Hematopoietic multipotent progenitor cell treated with erythropoietin and hydrocortisone succinate and interleukin-3 and kit ligand, for 15 days (in vitro differentiated cells): ENCODE results near the gene TMC4.
"Not testable (repeated sequence)": the region's sequence is repeated elsewhere in the genome, so short reads cannot be mapped to it uniquely, and the experiment has no call there.

Source experiments
- DNase-seq: peaks from one replicate; pipeline ENCODE4 v3.0.0-alpha.2; 2015; ENCODE audit warnings: low spot score

The TMC4 gene

DNA sequence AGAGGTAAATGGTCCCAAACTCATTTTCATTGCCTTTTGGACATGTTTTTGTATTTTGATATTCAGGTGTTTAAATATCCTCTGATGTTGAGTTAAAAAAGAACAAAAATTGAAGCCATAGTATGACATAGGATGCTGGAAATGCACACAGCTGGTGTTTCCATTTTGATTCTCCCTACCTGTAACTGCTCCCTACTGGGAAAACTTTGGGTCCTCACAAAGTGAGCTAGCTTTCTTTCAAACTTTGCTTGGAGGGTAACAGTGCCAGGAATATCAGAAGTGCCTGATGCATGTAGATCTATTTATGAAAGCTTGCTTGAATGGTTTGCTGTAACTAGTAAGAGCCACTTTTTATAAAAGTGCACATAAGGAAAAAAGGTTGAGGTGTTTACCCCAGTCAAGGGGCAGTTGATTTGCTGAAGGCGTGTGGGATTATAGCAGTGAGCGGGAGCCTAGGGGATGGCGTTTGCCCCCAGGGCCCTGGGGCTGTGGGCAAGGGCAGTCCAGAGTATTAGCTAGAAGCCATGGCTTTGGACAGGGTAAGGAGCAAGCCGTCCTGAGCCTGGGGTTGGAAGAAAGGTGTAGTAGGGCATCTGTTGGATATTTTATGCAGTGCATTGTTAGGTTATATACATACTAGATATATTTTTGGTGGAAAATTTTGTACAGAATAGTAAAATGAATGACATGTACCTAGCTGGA is 32.0 kb upstream of the TMC4 start:
- no peak for DNase-seq

GRCh38 chr19:54203151-54203611 is 30.2 kb upstream of the TMC4 start:
- no peak for DNase-seq

- DNase-seq = no peak
These were observed 29.0 kb upstream of the TMC4 start for GRCh38 chr19:54201980-54202379.

DNA sequence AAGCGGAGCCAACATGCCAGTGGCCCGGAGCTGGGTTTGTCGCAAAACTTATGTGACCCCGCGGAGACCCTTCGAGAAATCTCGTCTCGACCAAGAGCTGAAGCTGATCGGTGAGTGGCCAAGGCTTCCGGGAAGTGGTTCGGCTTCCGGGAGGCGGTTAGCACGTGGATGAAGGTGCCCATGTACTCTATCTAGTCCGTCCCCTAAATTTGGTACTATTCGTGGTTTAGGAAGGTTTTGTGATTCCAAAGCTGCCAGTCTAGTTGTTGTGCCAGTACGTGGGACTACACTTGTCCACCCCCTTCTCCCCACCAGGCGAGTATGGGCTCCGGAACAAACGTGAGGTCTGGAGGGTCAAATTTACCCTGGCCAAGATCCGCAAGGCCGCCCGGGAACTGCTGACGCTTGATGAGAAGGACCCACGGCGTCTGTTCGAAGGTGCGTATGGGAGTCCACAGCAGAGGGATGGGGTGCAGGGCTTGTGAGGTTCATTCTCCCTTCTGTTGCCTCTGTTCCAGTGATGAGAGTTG is 28.3 kb upstream of the TMC4 start:
- DNase-seq = peak; percentile 26

- DNase-seq = no peak
These were observed 26.4 kb upstream of the TMC4 start for GRCh38 chr19:54199401-54199800.

GRCh38 chr19:54197121-54197520 is 24.2 kb upstream of the TMC4 start:
- no peak for DNase-seq

DNA sequence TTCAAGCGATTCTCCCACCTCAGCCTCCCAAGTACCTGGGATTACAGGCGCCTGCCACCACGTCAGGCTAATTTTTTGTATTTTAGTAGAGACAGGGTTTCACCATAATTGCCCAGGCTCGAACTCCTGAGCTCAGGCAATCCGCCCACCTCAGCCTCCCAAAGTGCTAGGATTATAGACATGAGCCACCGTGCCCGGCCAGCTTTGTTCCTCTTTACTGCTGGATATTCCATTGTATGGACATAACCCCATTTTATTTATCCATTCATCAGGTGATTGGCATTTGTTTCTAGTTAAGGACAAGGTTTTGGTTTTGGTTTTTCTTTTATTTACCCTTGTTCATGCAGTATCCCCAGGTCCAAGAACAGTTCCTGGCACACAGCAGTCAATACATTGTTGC is 23.6 kb upstream of the TMC4 start:
- DNase-seq = no peak

- DNase-seq = not testable (repeated sequence)
These were observed 21.5 kb upstream of the TMC4 start for GRCh38 chr19:54194463-54194862.

GRCh38 chr19:54193011-54193410 is 20.1 kb upstream of the TMC4 start:
- no peak for DNase-seq

DNA sequence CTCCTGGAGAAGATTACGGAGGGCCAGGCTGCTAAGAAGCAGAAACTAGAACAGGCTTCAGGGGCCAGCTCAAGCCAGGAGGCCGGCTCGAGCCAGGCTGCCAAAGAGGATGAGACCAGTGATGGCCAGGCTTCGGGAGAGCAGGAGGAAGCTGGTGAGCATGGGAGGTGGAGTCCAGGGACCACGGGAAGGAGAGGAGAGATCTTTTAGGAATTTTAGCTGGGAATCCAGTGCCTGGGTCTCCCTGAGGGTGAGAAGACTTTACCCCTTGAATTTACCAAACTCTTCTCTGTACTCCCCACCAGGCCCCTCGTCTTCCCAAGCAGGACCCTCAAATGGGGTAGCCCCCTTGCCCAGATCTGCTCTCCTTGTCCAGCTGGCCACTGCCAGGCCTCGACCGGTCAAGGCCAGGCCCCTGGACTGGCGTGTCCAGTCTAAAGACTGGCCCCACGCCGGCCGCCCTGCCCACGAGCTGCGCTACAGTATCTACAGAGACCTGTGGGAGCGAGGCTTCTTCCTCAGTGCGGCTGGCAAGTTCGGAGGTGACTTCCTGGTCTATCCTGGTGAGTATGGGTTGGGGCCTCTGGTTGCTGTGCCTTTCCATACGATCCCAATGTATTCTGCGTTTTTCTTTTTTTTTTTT is 19.0 kb upstream of the TMC4 start:
- DNase-seq = no peak

DNA sequence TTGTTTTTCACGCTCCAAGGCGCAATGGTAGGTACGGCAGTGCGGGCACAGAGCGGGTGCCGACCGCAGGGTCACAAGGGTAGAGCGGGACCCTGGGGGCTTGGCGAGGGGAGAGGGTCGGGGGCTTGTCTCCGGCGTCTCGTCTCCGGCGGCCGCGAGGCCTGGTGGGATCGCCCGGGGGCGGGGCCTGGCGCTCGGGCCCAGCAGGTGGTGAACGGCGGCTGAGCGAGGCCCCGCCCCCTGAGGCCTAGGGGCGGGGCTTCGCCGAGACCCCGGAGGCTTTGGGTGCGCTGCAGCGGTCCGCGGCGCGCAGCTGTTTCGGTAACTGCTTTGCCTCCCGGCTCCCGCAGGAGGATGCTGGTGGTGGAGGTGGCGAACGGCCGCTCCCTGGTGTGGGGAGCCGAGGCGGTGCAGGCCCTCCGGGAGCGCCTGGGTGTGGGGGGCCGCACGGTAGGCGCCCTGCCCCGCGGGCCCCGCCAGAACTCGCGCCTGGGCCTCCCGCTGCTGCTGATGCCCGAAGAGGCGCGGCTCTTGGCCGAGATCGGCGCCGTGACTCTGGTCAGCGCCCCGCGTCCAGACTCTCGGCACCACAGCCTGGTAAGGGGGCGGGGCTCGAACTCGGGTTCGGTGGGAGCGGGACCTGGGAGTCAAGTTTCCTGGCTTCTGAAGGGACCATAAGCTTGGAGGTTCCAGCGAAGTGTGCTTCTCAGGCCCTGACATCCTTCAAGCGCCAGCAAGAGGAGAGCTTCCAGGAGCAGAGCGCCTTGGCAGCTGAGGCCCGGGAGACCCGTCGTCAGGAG is 18.3 kb upstream of the TMC4 start, which contains the start of gene TSEN34:
TSEN34 (plus strand) TSS at position 298 of the 800 bp plus-strand sequence; CDS start at position 355, 57 bp downstream.
- DNase-seq = peak; percentile 89

DNA sequence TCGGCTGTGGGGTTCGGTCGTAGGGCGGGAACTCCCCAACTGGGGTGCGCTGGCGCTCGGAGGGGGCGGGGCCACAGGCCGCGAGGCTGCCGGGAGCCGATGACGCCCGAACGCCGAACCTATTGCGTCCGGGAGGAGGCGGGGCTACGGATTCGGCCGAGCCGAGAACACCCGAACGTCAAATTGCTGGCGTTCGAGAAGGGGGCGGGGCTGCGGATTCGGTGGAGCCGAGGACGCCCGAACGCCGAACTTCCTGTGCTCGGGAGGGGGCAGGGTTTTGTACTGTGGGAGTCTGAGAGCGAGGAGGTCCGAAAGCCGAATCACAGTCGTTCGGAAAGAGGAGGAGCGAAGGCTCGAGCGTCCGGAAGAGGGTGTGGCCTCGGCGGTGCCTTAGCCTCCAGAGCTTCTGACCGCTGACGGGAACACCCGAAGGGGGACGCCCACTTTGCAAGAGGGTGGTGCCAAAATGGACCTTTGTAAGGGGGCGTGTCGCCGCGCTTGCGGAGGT is 17.6 kb upstream of the TMC4 start:
- peak; percentile 99 for DNase-seq

- DNase-seq = peak; percentile 100
These were observed 17.0 kb upstream of the TMC4 start for GRCh38 chr19:54189735-54190502.

GRCh38 chr19:54189145-54189734 is 16.3 kb upstream of the TMC4 start, which contains the start of gene MBOAT7:
MBOAT7 (minus strand) TSS chr19:54189580; CDS start chr19:54188508, 1,072 bp downstream.
- DNase-seq = no peak

DNA sequence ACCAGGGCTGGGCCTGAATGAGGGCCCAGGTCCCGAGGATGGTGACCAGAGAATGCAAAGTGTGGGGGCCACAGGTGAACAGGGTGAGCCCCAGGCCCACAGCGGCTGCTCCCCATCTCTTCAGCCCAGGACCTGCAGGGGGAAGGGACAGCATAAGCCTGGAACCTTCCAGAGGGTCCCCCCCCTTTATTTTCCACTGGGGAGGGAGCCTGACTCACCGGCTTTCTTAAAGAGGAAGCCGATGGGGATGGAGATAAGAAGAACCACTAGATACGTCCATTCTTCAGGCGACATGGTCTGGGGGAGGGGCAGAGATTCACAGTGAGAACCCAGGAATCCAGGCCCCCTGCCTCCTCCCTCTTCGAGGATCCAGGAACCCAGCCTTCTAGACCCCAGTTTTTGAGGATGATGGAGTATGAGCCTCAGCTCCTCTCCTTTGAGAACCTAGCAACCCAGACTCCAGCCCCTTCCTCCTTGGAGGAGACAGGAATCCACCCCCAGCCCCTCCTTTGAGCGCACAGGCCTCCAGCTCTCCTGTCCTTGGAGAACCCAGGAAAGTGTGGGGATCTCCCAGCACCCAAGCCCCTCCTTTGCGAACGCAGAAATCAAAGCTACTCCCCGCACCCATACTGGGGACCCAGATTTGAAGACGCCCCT is 15.4 kb upstream of the TMC4 start:
- DNase-seq = no peak

DNA sequence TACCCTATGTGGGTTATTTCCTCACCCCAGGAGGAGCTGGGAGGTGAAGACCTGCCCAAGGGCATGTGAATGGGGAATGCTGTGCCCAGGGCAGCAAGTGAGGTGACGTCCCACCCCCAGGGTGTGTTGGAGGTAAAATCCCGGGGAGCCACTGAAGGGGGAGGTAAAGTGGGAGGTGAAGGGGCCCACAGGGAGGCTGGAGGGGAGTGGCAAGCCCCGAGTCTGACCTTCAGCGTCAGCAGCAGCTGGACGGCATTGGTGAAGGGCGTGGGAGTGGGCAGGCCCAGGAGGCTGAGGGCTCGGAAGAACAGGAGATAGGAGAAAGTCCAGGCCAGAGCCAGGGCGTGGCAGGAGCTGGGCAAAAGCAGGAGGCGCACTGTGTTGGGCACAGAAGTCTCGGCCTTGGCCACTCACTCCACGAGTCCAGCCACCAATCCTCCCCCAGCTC is 14.0 kb upstream of the TMC4 start:
- no peak for DNase-seq

DNA sequence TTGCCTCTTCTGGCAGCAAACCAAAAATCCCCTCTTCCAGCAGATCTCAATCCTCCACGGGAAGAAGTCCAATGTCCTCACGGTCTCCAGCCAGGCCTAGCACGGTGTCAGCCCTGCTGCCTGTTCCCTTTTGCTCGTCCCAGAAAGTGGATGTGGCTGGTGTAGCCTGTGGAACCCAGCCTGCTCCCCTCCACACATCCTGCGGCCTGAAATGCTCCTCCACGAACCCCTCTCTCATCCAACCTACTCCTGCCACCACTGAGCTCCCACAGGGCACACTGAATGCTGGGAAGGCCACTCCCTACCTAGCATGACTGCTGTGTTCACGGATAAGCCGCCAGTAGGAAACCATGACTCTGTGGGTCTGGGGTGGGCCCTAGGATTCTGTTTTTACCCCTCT is 13.4 kb upstream of the TMC4 start:
- DNase-seq = no peak

DNA sequence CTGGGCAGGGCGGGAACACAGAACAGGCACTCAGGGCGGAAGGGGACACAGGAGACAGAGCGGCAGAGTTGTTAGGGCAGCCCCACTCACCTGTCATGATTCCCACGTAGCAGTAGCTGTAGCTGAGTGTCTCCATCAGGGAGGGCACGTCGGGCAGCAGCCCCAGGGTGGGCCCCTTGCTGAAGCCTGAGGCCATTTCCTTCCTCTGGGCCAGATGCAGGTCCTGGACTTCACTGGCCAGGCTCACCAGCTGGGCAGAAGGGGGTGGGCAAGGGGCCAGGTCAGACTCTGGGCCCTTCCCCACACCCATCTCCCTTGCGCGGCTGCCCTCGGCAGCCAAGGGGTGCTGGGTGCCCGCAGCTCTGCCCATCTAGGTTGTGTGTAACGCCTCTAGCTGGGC is 10.5 kb upstream of the TMC4 start:
- DNase-seq = no peak

DNA sequence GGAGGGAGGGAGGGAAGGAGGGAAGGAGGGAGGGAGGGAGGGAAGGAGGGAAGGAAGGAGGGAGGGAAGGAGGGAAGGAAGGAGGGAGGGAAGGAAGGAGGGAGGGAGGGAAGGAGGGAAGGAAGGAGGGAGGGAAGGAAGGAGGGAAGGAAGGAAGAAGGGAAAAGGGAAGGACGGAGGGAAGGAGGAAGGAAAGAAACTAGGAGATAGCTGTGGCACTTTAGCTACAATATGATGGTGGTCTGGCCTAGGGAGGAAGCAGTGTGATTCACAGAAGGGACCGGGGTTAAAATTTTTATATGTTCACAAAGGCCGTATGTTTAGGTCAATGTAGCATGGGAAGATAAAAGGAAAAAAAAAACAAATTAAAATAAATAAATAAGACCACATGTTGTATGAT is 8.9 kb upstream of the TMC4 start:
- DNase-seq = not testable (repeated sequence)

GRCh38 chr19:54180691-54181091 is 7.7 kb upstream of the TMC4 start:
- no peak for DNase-seq
